Stomach smooth muscle (tissue), 2 donors: Measurements from ENCODE around the gene MCF2.

Experiments
- H3K27ac ChIP-seq: one replicate; pipeline ENCODE4 v1.7.0; 2013; ENCODE audit warnings: mild to moderate bottlenecking, low read length, inconsistent platforms
- H3K27me3 ChIP-seq, 2 donors: one replicate each; pipeline ENCODE4 v1.7.0; 2013; ENCODE audit warnings: low read length in 2 of 2; ENCODE audit not compliant: insufficient read depth in 2 of 2, control insufficient read depth in 1 of 2
- H3K36me3 ChIP-seq, 2 donors: one replicate each; pipeline ENCODE4 v1.7.0; 2013; ENCODE audit warnings: low read length in 2 of 2; ENCODE audit not compliant: control insufficient read depth in 2 of 2, insufficient read depth in 2 of 2
- H3K4me1 ChIP-seq: one replicate; pipeline ENCODE4 v1.7.0; 2013; ENCODE audit warnings: low read length; ENCODE audit not compliant: control insufficient read depth, insufficient read depth
- H3K4me3 ChIP-seq, 2 donors: one replicate each; pipeline ENCODE4 v1.7.0; 2013; ENCODE audit warnings: low read length in 2 of 2
- H3K9ac ChIP-seq, 2 donors: one replicate each; pipeline ENCODE4 v1.7.0; 2013; ENCODE audit warnings: low read length in 2 of 2, mild to moderate bottlenecking in 1 of 2
- H3K9me3 ChIP-seq, 2 donors: one replicate each; pipeline ENCODE4 v1.7.0; 2013; ENCODE audit warnings: low read length in 2 of 2; ENCODE audit not compliant: control insufficient read depth in 2 of 2
- donor health status: healthy.
- donor health status: Pancreatic carcinoma.

Gene MCF2

DNA sequence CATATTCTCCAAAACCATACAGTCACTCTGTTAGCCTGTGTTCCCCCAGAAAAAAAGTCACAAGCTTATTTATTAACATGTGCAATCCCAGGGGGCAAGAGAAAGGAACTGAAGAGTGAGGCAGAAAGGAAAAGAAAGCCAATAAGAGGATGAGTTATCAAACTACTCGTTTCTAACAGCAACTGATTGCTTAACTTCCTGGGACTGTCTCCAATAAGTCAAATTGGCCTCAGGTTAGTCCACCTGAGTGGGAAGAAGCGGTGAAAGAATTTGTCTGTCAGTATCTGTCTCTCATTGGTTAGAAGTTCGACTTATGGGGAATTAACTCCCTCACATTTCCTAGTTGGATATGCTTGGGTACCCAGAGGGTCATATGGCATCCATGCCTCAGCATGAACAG is 163.4 kb downstream of the MCF2 start:
- Histone ChIP-seq H3K4me3 (no peak overlapping the region), H3K9ac (no peak overlapping the region), H3K9me3 (no peaks in the 10 kb centered on the region), H3K27me3 (no peaks in the 10 kb centered on the region), H3K4me1 (no peaks in the 10 kb centered on the region), H3K27ac (no peak overlapping the region), H3K36me3 (no peaks in the 10 kb centered on the region)

DNA sequence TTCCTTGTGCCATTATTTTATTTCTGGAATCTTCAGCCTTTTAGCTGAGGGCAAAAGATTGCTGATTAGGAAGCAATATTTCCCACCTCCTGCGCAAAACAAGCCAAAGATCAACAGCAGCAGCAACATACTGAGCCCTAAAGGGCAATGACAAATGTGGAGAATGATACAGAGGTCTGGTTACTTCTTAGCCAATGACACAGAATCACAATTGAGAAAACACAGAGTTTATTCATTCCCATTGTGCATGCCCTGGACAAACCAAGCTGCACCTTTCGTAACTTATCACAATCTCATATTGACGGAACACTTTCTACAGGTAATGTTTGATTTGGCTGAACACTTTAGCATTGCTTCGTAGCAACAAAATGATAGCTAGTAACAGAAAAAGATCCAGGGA is 164.0 kb downstream of the MCF2 start:
- Histone ChIP-seq H3K9ac (no peak overlapping the region), H3K27ac (no peak overlapping the region), H3K27me3 (no peaks in the 10 kb centered on the region), H3K9me3 (no peaks in the 10 kb centered on the region), H3K36me3 (no peaks in the 10 kb centered on the region), H3K4me1 (no peaks in the 10 kb centered on the region), H3K4me3 (no peak overlapping the region)

DNA sequence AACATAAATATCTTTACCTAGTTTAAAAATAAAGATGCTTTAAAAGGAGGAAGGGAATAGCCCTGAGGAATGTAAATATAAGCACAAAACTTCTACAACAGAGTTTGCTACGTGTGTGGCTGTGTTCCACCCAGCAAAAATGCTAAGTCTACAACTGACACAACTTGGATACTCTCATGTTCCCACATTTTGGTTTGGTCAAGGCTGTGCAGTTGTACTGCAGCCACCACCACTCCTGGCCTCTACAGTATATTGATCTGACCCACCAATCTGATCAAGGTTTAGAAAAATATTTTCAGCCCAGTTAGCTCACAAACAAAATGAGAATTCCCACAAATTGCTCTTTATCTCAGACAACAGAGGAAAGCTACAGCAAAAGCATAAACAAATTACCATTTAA is 165.3 kb downstream of the MCF2 start:
- no peaks in the 10 kb centered on the region for H3K4me1 ChIP-seq
- H3K9ac ChIP-seq: no peak overlapping the region
- H3K27me3 ChIP-seq: no peaks in the 10 kb centered on the region
- H3K36me3 ChIP-seq: no peaks in the 10 kb centered on the region
- H3K4me3 ChIP-seq: no peak overlapping the region
- H3K27ac ChIP-seq: no peak overlapping the region
- H3K9me3 ChIP-seq: no peaks in the 10 kb centered on the region

GRCh38 chrX:139538907-139539790 is 168.8 kb downstream of the MCF2 start:
- no peaks in the 10 kb centered on the region for H3K27me3 ChIP-seq
- H3K9ac ChIP-seq: no peak overlapping the region
- H3K36me3 ChIP-seq: no peaks in the 10 kb centered on the region
- H3K27ac ChIP-seq: no peak overlapping the region
- no peaks in the 10 kb centered on the region for H3K9me3 ChIP-seq
- no peaks in the 10 kb centered on the region for H3K4me1 ChIP-seq
- no peak overlapping the region for H3K4me3 ChIP-seq

DNA sequence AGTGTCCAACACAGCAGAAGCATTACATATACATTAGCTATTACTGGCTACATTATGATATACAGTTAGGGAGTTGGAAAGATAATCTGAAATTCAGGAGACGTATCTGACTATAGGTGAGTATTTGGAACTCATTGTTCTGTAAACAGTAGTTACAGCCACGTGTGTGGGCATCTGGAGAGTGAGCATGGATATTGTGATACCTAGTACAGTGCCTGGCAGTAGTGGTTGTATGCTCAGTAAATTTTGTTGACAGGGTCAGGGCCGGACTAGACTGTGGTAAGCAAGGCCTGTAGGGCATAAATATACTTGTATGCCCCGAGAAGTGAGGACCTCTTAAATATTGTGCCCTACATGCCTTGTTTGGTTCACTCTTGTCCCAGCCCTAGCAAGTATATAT is 174.5 kb downstream of the MCF2 start:
- no peaks in the 10 kb centered on the region for H3K36me3 ChIP-seq
- no peaks in the 10 kb centered on the region for H3K27me3 ChIP-seq
- no peaks in the 10 kb centered on the region for H3K9me3 ChIP-seq
- H3K9ac ChIP-seq: no peak overlapping the region
- no peak overlapping the region for H3K4me3 ChIP-seq
- H3K4me1 ChIP-seq: no peaks in the 10 kb centered on the region
- H3K27ac ChIP-seq: no peak overlapping the region

DNA sequence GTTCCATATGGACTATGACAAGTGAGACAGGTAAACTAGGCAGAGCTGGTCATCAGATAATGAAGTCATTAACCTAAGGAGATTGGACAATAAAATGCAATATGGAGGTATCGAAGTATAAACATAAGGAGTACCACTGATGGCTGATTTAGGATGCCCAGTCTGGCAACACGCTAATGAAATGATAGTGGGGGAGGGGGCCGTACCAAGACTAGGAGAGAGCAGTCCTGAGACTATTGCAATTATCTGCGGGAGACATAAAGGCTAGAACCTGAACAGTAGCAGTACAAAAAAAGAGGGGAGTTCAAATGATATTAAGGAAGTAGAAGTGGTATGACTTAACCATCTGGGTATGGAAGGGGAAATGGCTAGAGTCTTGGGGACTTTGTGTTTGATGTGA is 175.1 kb downstream of the MCF2 start:
- Histone ChIP-seq H3K36me3 (no peaks in the 10 kb centered on the region), H3K27me3 (no peaks in the 10 kb centered on the region), H3K4me1 (no peaks in the 10 kb centered on the region), H3K27ac (no peak overlapping the region), H3K4me3 (no peak overlapping the region), H3K9me3 (no peaks in the 10 kb centered on the region), H3K9ac (no peak overlapping the region)
